Upper lobe of left lung (tissue), 6 donors: Measurements from ENCODE around the gene PRDM16. TPM values are rescaled to one million over a fixed set of nuclear protein-coding genes. Genes with fewer than 3 reads are reported as not detected.

Experiments used
- ATAC-seq, 2 donors: fragments of 200-7000 bp; cut with Tn5 transposase; one replicate each; pipeline ENCODE4 v1.9.1; 2022; ENCODE audit warnings: mild to moderate bottlenecking in 2 of 2, moderate library complexity in 2 of 2; ENCODE audit not compliant: low FRiP score in 2 of 2
- DNase-seq, 2 donors: peaks; one replicate each; pipeline ENCODE4 v3.0.0-alpha.2; 2019 to 2020
- H3K27ac ChIP-seq, 4 donors: fragments of 200-600 bp; sonication (generic); one replicate each; pipeline ENCODE4 v1.5.1; 2016 to 2019
- H3K27me3 ChIP-seq, 4 donors: fragments of 200-600 bp; sonication (generic); one replicate each; pipeline ENCODE4 v1.5.1; 2017 to 2019
- H3K36me3 ChIP-seq, 4 donors: fragments of 200-600 bp; sonication (generic); one replicate each; pipeline ENCODE4 v1.5.1; 2016 to 2019
- H3K4me1 ChIP-seq, 4 donors: fragments of 200-600 bp; sonication (generic); one replicate each; pipeline ENCODE4 v1.5.1; 2018 to 2019
- H3K4me3 ChIP-seq, 4 donors: fragments of 200-600 bp; sonication (generic); one replicate each; pipeline ENCODE4 v1.5.1; 2017 to 2019; ENCODE audit warnings: mild to moderate bottlenecking in 2 of 4, moderate library complexity in 1 of 4
- H3K9me3 ChIP-seq, 4 donors: fragments of 200-600 bp; sonication (generic); one replicate each; pipeline ENCODE4 v1.5.1; 2018 to 2019
- CTCF ChIP-seq, 6 experiments: fragments of 450-650 bp in 4 of 6; fragments of 200-600 bp in 2 of 6; sonication (generic) in 2 of 6; IDR thresholded peaks; one replicate each; pipeline ENCODE4 v1.5.1; 2016 to 2019; ENCODE audit warnings: antibody characterized with exemption in 6 of 6
- EP300 ChIP-seq, 4 donors: sonication (generic); formaldehyde crosslinking; IDR thresholded peaks; one replicate each; pipeline ENCODE4 v1.5.1; 2017; ENCODE audit warnings: antibody characterized with exemption in 4 of 4, control low read depth in 2 of 4
- POLR2A ChIP-seq, 4 donors: fragments of 450-650 bp; IDR thresholded peaks; one replicate each; pipeline ENCODE4 v1.5.1; 2016 to 2017; ENCODE audit warnings: antibody characterized with exemption in 4 of 4, mild to moderate bottlenecking in 2 of 4
- POLR2AphosphoS5 ChIP-seq, 2 donors: sonication (generic); formaldehyde crosslinking; IDR thresholded peaks; one replicate each; pipeline ENCODE4 v1.5.1; 2017; ENCODE audit warnings: antibody characterized with exemption in 2 of 2
- WGBS, 2 donors: methylation state at CpG; one replicate each; pipeline ENCODE4 v1.1.5; 2017 to 2018; 5-methylcytosine and 5-hydroxymethylcytosine counted together
- total RNA-seq, 6 donors: library from RNA; depleted of rRNA in 4 of 6; stranded (reverse); fragments of >200 nt in 4 of 6; gene quantifications; one replicate each; pipeline versions ENCODE4 v1.1.0 to v1.2.1, GENCODE V29; 2016 to 2021
- donor health status: DM: no; HTN: no; CAD: no; lungs with moderate emphysema.
- donor health status: DM: no; HTN: yes; CAD: no; lungs with severe emphysema.

The PRDM16 gene
- total RNA-seq, 6 donors from 2014 or later = 12.3 to 54.5 (median 21.2) TPM

DNA sequence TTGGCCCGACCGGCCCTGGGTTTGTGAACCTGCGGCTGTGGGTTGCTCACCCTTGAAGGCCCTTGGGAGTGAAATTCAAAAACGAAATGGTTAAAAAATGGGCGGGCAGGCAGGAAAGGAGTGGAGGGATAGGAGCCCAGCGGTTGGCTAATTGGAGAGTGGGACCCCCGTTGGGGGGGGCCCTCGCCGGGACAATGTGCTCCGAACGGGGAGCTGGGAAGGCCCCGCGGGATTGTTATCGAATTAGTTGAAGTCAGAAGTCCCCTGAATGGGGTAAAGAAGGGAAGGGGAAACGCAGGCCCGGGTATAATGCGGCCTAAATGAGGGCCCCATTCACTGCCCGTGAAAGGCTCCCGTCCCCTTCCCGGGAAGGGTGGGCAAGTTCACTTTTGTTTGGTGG, 135.7 kb downstream of the PRDM16 start:
- H3K27ac ChIP-seq = no peak overlapping the region
- 58 to 61% methylated on average over 20 of the region's 20 CpGs for WGBS, 2 donors

DNA sequence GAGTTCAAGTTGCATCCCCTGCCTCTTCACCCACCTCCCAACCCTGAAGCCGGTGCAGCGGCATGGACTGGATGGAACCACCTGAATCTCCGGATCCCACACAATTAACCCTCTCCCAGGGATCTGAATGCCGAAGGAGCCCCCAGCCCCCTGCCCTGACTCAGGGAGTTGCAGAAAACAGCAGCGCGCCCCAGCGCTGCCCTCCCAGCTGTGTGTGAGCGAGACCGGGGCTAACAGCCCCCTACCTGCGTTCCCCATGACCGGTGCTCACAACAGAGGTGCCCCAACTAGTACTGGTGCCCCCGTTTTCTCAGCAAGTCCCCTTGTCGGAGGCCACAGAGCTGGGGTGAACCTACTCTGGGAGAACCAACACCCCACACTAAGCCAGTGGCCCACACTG, 136.8 kb downstream of the PRDM16 start:
- H3K27ac ChIP-seq = no peak overlapping the region
- no peaks in the 10 kb centered on the region for H3K9me3 ChIP-seq
- H3K36me3 ChIP-seq = no peaks in the 10 kb centered on the region
- DNase-seq (peak in 1 of 2 donors; percentile 69), ATAC-seq (no peak)
- no peak overlapping the region for H3K4me3 ChIP-seq
- no peaks in the 10 kb centered on the region for H3K27me3 ChIP-seq
- TF ChIP-seq POLR2A (IDR thresholded peaks at IDR 0.05) = no peak
- no peak for TF ChIP-seq EP300 (IDR thresholded peaks at IDR 0.05)
- no peak for TF ChIP-seq CTCF (IDR thresholded peaks at IDR 0.05)
- no peak for TF ChIP-seq POLR2AphosphoS5 (IDR thresholded peaks at IDR 0.05)
- WGBS, 2 donors = 92 to 95% methylated on average over 4 to 13 of the region's 13 CpGs
- no peaks in the 10 kb centered on the region for H3K4me1 ChIP-seq

More for the DNA sequence above, 135.7 kb downstream of the PRDM16 start:
- H3K9me3 ChIP-seq = no peaks in the 10 kb centered on the region
- H3K4me1 ChIP-seq = no peaks in the 10 kb centered on the region
- H3K4me3 ChIP-seq = no peak overlapping the region
- no peaks in the 10 kb centered on the region for H3K27me3 ChIP-seq
- ATAC-seq (no peak), DNase-seq (peak in 1 of 2 donors; percentile 44)
- H3K36me3 ChIP-seq = no peaks in the 10 kb centered on the region
- TF ChIP-seq POLR2A (IDR thresholded peaks at IDR 0.05) (no peak), CTCF (IDR thresholded peaks at IDR 0.05) (no peak), POLR2AphosphoS5 (IDR thresholded peaks at IDR 0.05) (no peak), EP300 (IDR thresholded peaks at IDR 0.05) (no peak)

DNA sequence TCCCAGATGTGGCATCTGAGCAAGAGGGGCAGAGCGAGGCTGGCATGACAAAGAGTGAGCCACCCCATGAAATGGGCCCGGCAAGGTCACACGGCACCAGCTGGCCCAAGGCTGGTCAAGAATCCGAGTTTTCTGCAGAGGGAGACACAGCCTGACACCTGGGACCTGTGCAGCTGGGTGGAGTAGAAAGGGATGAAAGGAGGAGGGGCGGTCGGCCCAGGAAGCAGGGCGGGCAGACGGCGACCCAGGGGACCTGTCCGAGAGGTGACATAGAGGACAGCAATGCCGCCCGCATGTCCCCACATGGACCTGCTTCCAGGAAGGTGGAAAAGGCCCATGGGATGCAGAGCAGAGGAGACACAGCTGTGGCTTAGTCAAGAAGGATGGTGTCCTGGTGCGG, 137.7 kb downstream of the PRDM16 start:
- ATAC-seq (no peak), DNase-seq (peak in 1 of 2 donors; percentile 52)
- Histone ChIP-seq H3K36me3 (no peaks in the 10 kb centered on the region), H3K27ac (no peak overlapping the region), H3K9me3 (no peaks in the 10 kb centered on the region), H3K4me3 (no peak overlapping the region), H3K27me3 (no peaks in the 10 kb centered on the region), H3K4me1 (no peaks in the 10 kb centered on the region)
- TF ChIP-seq POLR2A (IDR thresholded peaks at IDR 0.05) (no peak), CTCF (IDR thresholded peaks at IDR 0.05) (no peak), POLR2AphosphoS5 (IDR thresholded peaks at IDR 0.05) (no peak), EP300 (IDR thresholded peaks at IDR 0.05) (no peak)
- WGBS, 2 donors = 90 to 93% methylated on average over 12 to 13 of the region's 13 CpGs

- no peaks in the 10 kb centered on the region for H3K4me1 ChIP-seq
- no peaks in the 10 kb centered on the region for H3K9me3 ChIP-seq
- H3K27me3 ChIP-seq = no peaks in the 10 kb centered on the region
- no peak overlapping the region for H3K27ac ChIP-seq
- WGBS, 2 donors = 75 to 79% methylated on average over 26 of the region's 26 CpGs
- H3K4me3 ChIP-seq = no peak overlapping the region
- DNase-seq (peak in 1 of 2 donors; percentile 53), ATAC-seq (no peak)
- no peak for TF ChIP-seq EP300 (IDR thresholded peaks at IDR 0.05)
- H3K36me3 ChIP-seq = no peaks in the 10 kb centered on the region
These were observed 138.3 kb downstream of the PRDM16 start for GRCh38 chr1:3207217-3207848.

GRCh38 chr1:3208819-3209200, 139.8 kb downstream of the PRDM16 start:
- 72 to 74% methylated on average over 3 of the region's 3 CpGs for WGBS, 2 donors
- no peak for TF ChIP-seq POLR2A (IDR thresholded peaks at IDR 0.05)
- no peak for TF ChIP-seq EP300 (IDR thresholded peaks at IDR 0.05)
- TF ChIP-seq POLR2AphosphoS5 (IDR thresholded peaks at IDR 0.05) = no peak
- TF ChIP-seq CTCF (IDR thresholded peaks at IDR 0.05) = no peak

More at GRCh38 chr1:3208819-3209200, 139.8 kb downstream of the PRDM16 start:
- Histone ChIP-seq H3K27me3 (no peaks in the 10 kb centered on the region), H3K4me3 (no peak overlapping the region), H3K27ac (no peak overlapping the region), H3K36me3 (no peaks in the 10 kb centered on the region), H3K9me3 (no peaks in the 10 kb centered on the region), H3K4me1 (no peaks in the 10 kb centered on the region)
- DNase-seq (no peak), ATAC-seq (no peak)
